Spleen (tissue), 11 donors: ENCODE measurements around the gene GYPC. TPM values are rescaled to one million over a fixed set of nuclear protein-coding genes. Genes with fewer than 3 reads are reported as not detected.

Source experiments
- DNase-seq: peaks from one replicate; pipeline ENCODE4 v3.0.0-alpha.2; 2020
- H3K27ac ChIP-seq, 8 donors: fragments of 200-600 bp; sonication (generic) in 7 of 8; 1 replicate in 4 of 8; 2 replicates in 4 of 8; pipeline versions ENCODE4 v1.5.0 to v1.8.0; 2016 to 2021; ENCODE audit warnings: inconsistent platforms in 4 of 8, mild to moderate bottlenecking in 4 of 8, moderate library complexity in 1 of 8
- H3K27me3 ChIP-seq, 7 donors: fragments of 200-600 bp; sonication (generic) in 6 of 7; replicated peaks in 1 of 7; 1 replicate in 4 of 7; 2 replicates in 3 of 7; pipeline versions ENCODE4 v1.5.0 to v1.8.0; 2016 to 2021; ENCODE audit warnings: inconsistent platforms in 3 of 7, mild to moderate bottlenecking in 1 of 7
- H3K36me3 ChIP-seq, 6 donors: fragments of 200-600 bp; sonication (generic) in 5 of 6; 1 replicate in 4 of 6; 2 replicates in 2 of 6; pipeline versions ENCODE4 v1.5.0 to v1.8.0; 2016 to 2021; ENCODE audit warnings: inconsistent platforms in 2 of 6
- H3K4me1 ChIP-seq, 6 donors: fragments of 200-600 bp; sonication (generic) in 5 of 6; 1 replicate in 3 of 6; 2 replicates in 3 of 6; pipeline versions ENCODE4 v1.5.0 to v1.8.0; 2016 to 2021; ENCODE audit warnings: inconsistent platforms in 3 of 6
- H3K4me3 ChIP-seq, 8 donors: fragments of 200-600 bp; sonication (generic) in 7 of 8; 1 replicate in 4 of 8; 2 replicates in 4 of 8; pipeline versions ENCODE4 v1.5.0 to v1.8.0; 2016 to 2021; ENCODE audit warnings: inconsistent platforms in 4 of 8, mild to moderate bottlenecking in 4 of 8, moderate library complexity in 2 of 8
- H3K9me3 ChIP-seq, 8 donors: fragments of 200-600 bp; sonication (generic) in 7 of 8; 1 replicate in 4 of 8; 2 replicates in 4 of 8; pipeline versions ENCODE4 v1.5.0 to v1.8.0; 2016 to 2021; ENCODE audit warnings: inconsistent platforms in 4 of 8
- CTCF ChIP-seq, 11 experiments: fragments of 200-600 bp in 7 of 11; fragments of 450-650 bp in 4 of 11; sonication (generic) in 4 of 11; IDR thresholded peaks in 8 of 11; conservative IDR thresholded peaks in 3 of 11; 1 replicate in 7 of 11; 2 replicates in 4 of 11; pipeline versions ENCODE4 v1.4.0 to v1.8.0; 2016 to 2021; ENCODE audit warnings: antibody characterized with exemption in 11 of 11, inconsistent platforms in 4 of 11, mild to moderate bottlenecking in 1 of 11
- POLR2A ChIP-seq, 3 donors: fragments of 450-650 bp; IDR thresholded peaks; one replicate each; pipeline ENCODE4 v1.5.1; 2017; ENCODE audit warnings: antibody characterized with exemption in 3 of 3, mild to moderate bottlenecking in 1 of 3
- POLR2AphosphoS5 ChIP-seq, 3 donors: sonication (generic); formaldehyde crosslinking; IDR thresholded peaks; one replicate each; pipeline ENCODE4 v1.5.1; 2017; ENCODE audit warnings: antibody characterized with exemption in 3 of 3
- WGBS, 5 donors: extraction: QIAGEN DNeasy Blood & Tissue Kit in 3 of 5; methylation state at CpG; one replicate each; pipeline versions ENCODE4 v1.1.5 to v1.1.7; 2013 to 2018; 5-methylcytosine and 5-hydroxymethylcytosine counted together
- intact Hi-C: fragments of 100-400 bp; cut with DNase I; formaldehyde crosslinking; loops from one replicate; pipeline ENCODE4 v1.15.0; 2023; ENCODE audit warnings: low total_unique reads
- polyA plus RNA-seq, 3 donors: library from polyadenylated mRNA; stranded (reverse); fragments of 200-250 nt; gene quantifications; one replicate each; pipeline ENCODE4 v1.2.1, GENCODE V29; 2013
- total RNA-seq, 7 donors: library from RNA; depleted of rRNA in 3 of 7; stranded (reverse); fragments of >200 nt in 3 of 7; fragmentation: NEBNext Ultra II Directional in 4 of 7; extraction: Animal tissue kit (Norgen Biotek cat#: 25700) in 4 of 7; gene quantifications; one replicate each; pipeline versions ENCODE4 v1.1.0 to v1.2.1, GENCODE V29; 2016 to 2021
- donor health status: healthy with polysubstance abuse.
- donor health status: DM: no; HTN: no; CAD: no; lungs with moderate emphysema.
- donor health status: DM: no; HTN: no; CAD: no.
- donor health status: Bipolar disorder and iron deficiency.
- donor health status: healthy.
- donor health status: DM: no; HTN: no; CAD: no.
- donor health status: DM: yes; HTN: yes; CAD: no.

GYPC gene
- total and polyA plus RNA-seq, 10 donors, result 86.6 to 202 (median 153) TPM

GRCh38 chr2:126659562-126660467 lies 3.9 kb downstream of the GYPC start:
- Histone ChIP-seq H3K36me3 (peaks cover 0 to 12% (median 6%) of the 10 kb centered on the region in 6 donors), H3K27me3 (no peaks in the 10 kb centered on the region), H3K4me3 (peak overlapping the region in 4 of 8 donors; percentile 0 to 85 (median 41)), H3K27ac (peak overlapping the region; percentile 84 to 97 (median 94)), H3K9me3 (no peaks in the 10 kb centered on the region), H3K4me1 (peaks cover 73 to 98% (median 92%) of the 10 kb centered on the region in 6 donors)
- peak; percentile 83 for DNase-seq
- TF ChIP-seq CTCF (IDR thresholded peaks at IDR 0.05 in 8 of 11, conservative IDR thresholded peaks at IDR 0.05 in 3 of 11) (no peak), POLR2AphosphoS5 (IDR thresholded peaks at IDR 0.05) (peak in 1 of 3 donors; percentile 45), POLR2A (IDR thresholded peaks at IDR 0.05) (no peak)
- intact Hi-C loops, result no loop called here
- WGBS, 5 donors, result 81 to 88% (median 84%) methylated on average over 16 to 23 of the region's 23 CpGs

GRCh38 chr2:126660971-126661370 lies 5.0 kb downstream of the GYPC start:
- Histone ChIP-seq H3K4me1 (peaks cover 70 to 98% (median 93%) of the 10 kb centered on the region in 6 donors), H3K4me3 (no peak overlapping the region), H3K36me3 (peaks cover 0 to 19% (median 6%) of the 10 kb centered on the region in 6 donors), H3K27ac (peak overlapping the region; percentile 36 to 97 (median 94)), H3K9me3 (no peaks in the 10 kb centered on the region), H3K27me3 (no peaks in the 10 kb centered on the region)
- DNase-seq, result peak; percentile 82
- intact Hi-C loops, result no loop called here
- TF ChIP-seq POLR2A (IDR thresholded peaks at IDR 0.05), result no peak
- TF ChIP-seq POLR2AphosphoS5 (IDR thresholded peaks at IDR 0.05), result no peak
- TF ChIP-seq CTCF (IDR thresholded peaks at IDR 0.05 in 8 of 11, conservative IDR thresholded peaks at IDR 0.05 in 3 of 11), result no peak
- 58 to 80% (median 69%) methylated on average over 7 of the region's 7 CpGs for WGBS, 5 donors

GRCh38 chr2:126661702-126662500 lies 5.9 kb downstream of the GYPC start:
- WGBS, 5 donors, result 54 to 79% (median 65%) methylated on average over 5 to 10 of the region's 10 CpGs
- Histone ChIP-seq H3K27ac (peak overlapping the region; percentile 49 to 97 (median 94)), H3K9me3 (no peaks in the 10 kb centered on the region), H3K27me3 (no peaks in the 10 kb centered on the region), H3K4me1 (peaks cover 74 to 100% (median 97%) of the 10 kb centered on the region in 6 donors), H3K36me3 (peaks cover 0 to 24% (median 6%) of the 10 kb centered on the region in 6 donors), H3K4me3 (peak overlapping the region in 1 of 8 donors; percentile 28)
- DNase-seq, result no peak
- intact Hi-C loops, result no loop called here
- TF ChIP-seq POLR2AphosphoS5 (IDR thresholded peaks at IDR 0.05) (peak in 2 of 3 donors; percentile 19 to 45), POLR2A (IDR thresholded peaks at IDR 0.05) (no peak)

GRCh38 chr2:126662621-126663020 lies 6.7 kb downstream of the GYPC start:
- 30 to 41% (median 31%) methylated on average over 7 of the region's 7 CpGs for WGBS, 5 donors
- H3K4me1 ChIP-seq, result peaks cover 74 to 100% (median 94%) of the 10 kb centered on the region in 6 donors
- H3K36me3 ChIP-seq, result peaks cover 0 to 24% (median 6%) of the 10 kb centered on the region in 6 donors
- no peaks in the 10 kb centered on the region for H3K27me3 ChIP-seq
- peak overlapping the region; percentile 60 to 97 (median 94) for H3K27ac ChIP-seq
- intact Hi-C loops, result no loop called here
- no peaks in the 10 kb centered on the region for H3K9me3 ChIP-seq
- peak in 2 of 3 donors; percentile 34 to 83 for TF ChIP-seq POLR2AphosphoS5 (IDR thresholded peaks at IDR 0.05)
- TF ChIP-seq POLR2A (IDR thresholded peaks at IDR 0.05), result no peak
- no peak for DNase-seq
- H3K4me3 ChIP-seq, result peak overlapping the region in 1 of 8 donors; percentile 28
